CD4-positive, alpha-beta T cell treated with Interleukin-2 at 100 ng/mL for 4 hours (primary cell): ENCODE data around the gene TMTC4.

Experiments
- DNase-seq: peaks from one replicate; pipeline ENCODE4 v3.0.0-alpha.2; 2020; ENCODE audit warnings: low spot score

Gene TMTC4

GRCh38 chr13:100666124-100666523 lies 8.5 kb downstream of the TMTC4 start:
- no peak for DNase-seq

GRCh38 chr13:100665403-100665802 lies 9.2 kb downstream of the TMTC4 start:
- DNase-seq: no peak

- DNase-seq: no peak
Measured at GRCh38 chr13:100664171-100664900, 10.3 kb downstream of the TMTC4 start.

GRCh38 chr13:100662468-100663211 lies 12.0 kb downstream of the TMTC4 start:
- no peak for DNase-seq

- DNase-seq: no peak
Measured at GRCh38 chr13:100660761-100661160, 13.8 kb downstream of the TMTC4 start.

- no peak for DNase-seq
Measured at GRCh38 chr13:100659578-100659977, 15.0 kb downstream of the TMTC4 start.

GRCh38 chr13:100658363-100658762 lies 16.2 kb downstream of the TMTC4 start:
- no peak for DNase-seq

GRCh38 chr13:100657881-100658315 lies 16.7 kb downstream of the TMTC4 start:
- no peak for DNase-seq

GRCh38 chr13:100652510-100652909 lies 22.1 kb downstream of the TMTC4 start:
- no peak for DNase-seq

- DNase-seq: no peak
Measured at GRCh38 chr13:100650326-100650725, 24.3 kb downstream of the TMTC4 start.

- no peak for DNase-seq
Measured at GRCh38 chr13:100648354-100648753, 26.2 kb downstream of the TMTC4 start.

- no peak for DNase-seq
Measured at GRCh38 chr13:100646871-100647270, 27.7 kb downstream of the TMTC4 start.

GRCh38 chr13:100646030-100646673 lies 28.4 kb downstream of the TMTC4 start:
- no peak for DNase-seq

- no peak for DNase-seq
Measured at GRCh38 chr13:100645382-100645781, 29.2 kb downstream of the TMTC4 start.

- no peak for DNase-seq
Measured at GRCh38 chr13:100644371-100644770, 30.2 kb downstream of the TMTC4 start.

- no peak for DNase-seq
Measured at GRCh38 chr13:100637796-100638195, 36.8 kb downstream of the TMTC4 start.

GRCh38 chr13:100637380-100637779 lies 37.2 kb downstream of the TMTC4 start:
- no peak for DNase-seq

GRCh38 chr13:100636441-100636840 lies 38.2 kb downstream of the TMTC4 start:
- DNase-seq: no peak

GRCh38 chr13:100636004-100636403 lies 38.6 kb downstream of the TMTC4 start:
- DNase-seq: no peak

- DNase-seq: no peak
Measured at GRCh38 chr13:100634696-100635095, 39.9 kb downstream of the TMTC4 start.

- DNase-seq: no peak
Measured at GRCh38 chr13:100633461-100633860, 41.1 kb downstream of the TMTC4 start.

GRCh38 chr13:100630555-100630954 lies 44.0 kb downstream of the TMTC4 start:
- DNase-seq: no peak

- no peak for DNase-seq
Measured at GRCh38 chr13:100627120-100627519, 47.5 kb downstream of the TMTC4 start.
